Transverse colon (tissue), 3 donors: ENCODE data around the gene GALM.

Experiments used
- CTCF ChIP-seq, 5 experiments: fragments of 200-600 bp in 3 of 5; fragments of 450-650 bp in 2 of 5; sonication (generic) in 3 of 5; IDR thresholded peaks; 1 replicate in 2 of 5; 2 replicates in 3 of 5; pipeline ENCODE4 v1.5.1; 2016 to 2017; ENCODE audit warnings: antibody characterized with exemption in 5 of 5, inconsistent platforms in 3 of 5, mild to moderate bottlenecking in 2 of 5, moderate library complexity in 1 of 5
- POLR2A ChIP-seq: fragments of 450-650 bp; IDR thresholded peaks from one replicate; pipeline ENCODE4 v1.6.1; 2016; ENCODE audit warnings: antibody characterized with exemption, mild to moderate bottlenecking, moderate library complexity

DNA sequence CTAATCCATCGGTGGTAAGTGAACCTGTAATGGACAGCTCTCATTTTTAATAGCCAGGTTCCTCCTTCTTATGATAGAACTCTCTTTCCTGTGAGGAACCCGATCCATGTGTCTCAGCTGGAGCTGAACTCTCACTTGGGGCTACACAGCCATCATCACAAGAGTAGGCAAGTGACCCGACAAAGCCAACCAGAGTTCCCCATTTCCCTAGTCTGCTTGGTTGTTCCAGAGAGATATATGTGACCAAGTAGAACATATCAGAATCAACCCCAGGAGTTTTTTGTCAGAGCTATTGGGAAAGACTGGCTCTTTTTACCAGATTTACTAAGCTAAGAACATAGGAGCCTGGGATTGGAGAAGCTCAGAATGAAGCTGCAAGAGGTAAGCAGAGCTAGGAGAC, 48.6 kb upstream of the GALM start:
- no peak for TF ChIP-seq CTCF (IDR thresholded peaks at IDR 0.05)
- no peak for TF ChIP-seq POLR2A
